Natural killer cell (primary cell): ENCODE results near the gene GPR156. TPM values are rescaled to one million over a fixed set of nuclear protein-coding genes. Genes with fewer than 3 reads are reported as not detected.
"Not testable (repeated sequence)": the region's sequence is repeated elsewhere in the genome, so short reads cannot be mapped to it uniquely, and the experiment has no call there.

Experiments used
- ATAC-seq, 3 donors: fragments of 150-1000 bp in 2 of 3; fragments of 200-7000 bp in 1 of 3; cut with Tn5 transposase; 1 replicate in 1 of 3; 2 replicates in 2 of 3; pipeline ENCODE4 v1.10.0; 2021; ENCODE audit warnings: mild to moderate bottlenecking in 2 of 3, moderate library complexity in 2 of 3
- DNase-seq, 2 donors: peaks; one replicate each; pipeline versions ENCODE4 v3.0.0 to v3.0.0-alpha.2; 2013 to 2021; ENCODE audit warnings: mixed read lengths in 1 of 2
- H3K27ac ChIP-seq: one replicate; pipeline ENCODE4 v1.5.1; 2013; ENCODE audit warnings: mild to moderate bottlenecking, low read length
- H3K27me3 ChIP-seq: one replicate; pipeline ENCODE4 v1.6.1; 2013; ENCODE audit warnings: low read length; ENCODE audit not compliant: control insufficient read depth, insufficient read depth
- H3K36me3 ChIP-seq: one replicate; pipeline ENCODE4 v1.6.1; 2013; ENCODE audit warnings: low read length; ENCODE audit not compliant: control insufficient read depth, insufficient read depth
- H3K4me1 ChIP-seq: one replicate; pipeline ENCODE4 v1.6.1; 2013; ENCODE audit warnings: low read length; ENCODE audit not compliant: control insufficient read depth, insufficient read depth
- H3K4me3 ChIP-seq: one replicate; pipeline ENCODE4 v1.5.1; 2013; ENCODE audit warnings: low read length
- H3K9me3 ChIP-seq: one replicate; pipeline ENCODE4 v1.6.1; 2013; ENCODE audit warnings: low read length; ENCODE audit not compliant: control insufficient read depth, insufficient read depth
- H3K27ac Mint-ChIP-seq, 2 donors: one replicate each; pipeline ENCODE4 v1.8.0; 2022; ENCODE audit warnings: mild to moderate bottlenecking in 2 of 2, mixed read lengths in 2 of 2, moderate library complexity in 1 of 2
- H3K27me3 Mint-ChIP-seq, 2 donors: one replicate each; pipeline ENCODE4 v1.8.0; 2022; ENCODE audit warnings: low read depth in 2 of 2, mixed read lengths in 2 of 2
- H3K36me3 Mint-ChIP-seq: one replicate; pipeline ENCODE4 v1.8.0; 2022; ENCODE audit warnings: mixed read lengths
- H3K4me1 Mint-ChIP-seq, 2 donors: one replicate each; pipeline ENCODE4 v1.8.0; 2022; ENCODE audit warnings: mixed read lengths in 2 of 2
- H3K4me3 Mint-ChIP-seq: one replicate; pipeline ENCODE4 v1.8.0; 2022; ENCODE audit warnings: mild to moderate bottlenecking, moderate library complexity, mixed read lengths
- H3K9me3 Mint-ChIP-seq, 2 donors: one replicate each; pipeline ENCODE4 v1.8.0; 2022; ENCODE audit warnings: mixed read lengths in 2 of 2
- WGBS: methylation state at CpG from one replicate; pipeline ENCODE4 v1.1.7; 2013; ENCODE audit warnings: missing lambda C conversion rate; ENCODE audit not compliant: insufficient coverage; 5-methylcytosine and 5-hydroxymethylcytosine counted together
- intact Hi-C: fragments of 100-400 bp; cut with micrococcal nuclease; formaldehyde crosslinking; loops from one replicate; pipeline ENCODE4 v1.14.2; 2022
- total RNA-seq, 4 donors: library from RNA; stranded (reverse); fragments of 120-200 nt in 1 of 4; gene quantifications; one replicate each; pipeline versions ENCODE4 v1.2.3 to v1.2.4, GENCODE V29; 2013 to 2022
- TF ChIP-seq, protein P1 (sequence below): fragments of 200-600 bp; IDR thresholded peaks from one replicate; pipeline ENCODE4 v1.8.0; 2022; ENCODE audit warnings: antibody characterized with exemption

GPR156 gene
- total RNA-seq, 3 donors from 2014 or later (not counting 1 experiment from before 2014, with no cell fraction given), result 0.18 to 0.75 TPM; not detected in 1

DNA sequence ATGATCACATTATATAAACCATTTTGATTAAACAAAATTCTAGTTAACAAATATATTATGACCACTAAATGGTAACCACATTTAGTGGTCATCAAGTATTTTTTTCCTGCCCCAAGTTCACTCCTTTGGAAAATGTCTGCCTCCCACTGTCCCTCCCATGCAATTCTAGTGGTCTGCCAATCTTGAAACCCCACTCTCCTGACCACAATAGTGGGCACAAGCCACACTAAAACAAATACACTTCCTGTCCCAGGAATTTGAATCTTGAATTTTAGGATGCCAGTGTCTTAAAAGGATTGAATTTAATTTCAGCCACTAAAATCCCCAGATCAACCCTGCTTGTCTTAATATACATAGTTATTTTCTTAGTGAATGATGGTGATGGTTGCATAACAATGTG, 14.0 kb upstream of the GPR156 start:
- no peak overlapping the region for H3K4me3 Mint-ChIP-seq
- intact Hi-C loops, result no loop called here
- H3K27ac Mint-ChIP-seq, result no peak overlapping the region
- no peaks in the 10 kb centered on the region for H3K4me1 Mint-ChIP-seq
- H3K9me3 Mint-ChIP-seq, result no peaks in the 10 kb centered on the region
- Histone ChIP-seq H3K4me1 (no peaks in the 10 kb centered on the region), H3K27me3 (no peaks in the 10 kb centered on the region), H3K4me3 (no peak overlapping the region), H3K9me3 (no peaks in the 10 kb centered on the region), H3K27ac (no peak overlapping the region), H3K36me3 (no peaks in the 10 kb centered on the region)
- H3K27me3 Mint-ChIP-seq, result peaks cover 7 to 10% of the 10 kb centered on the region in 2 donors
- no peaks in the 10 kb centered on the region for H3K36me3 Mint-ChIP-seq
- DNase-seq, result no peak
- TF ChIP-seq, protein P1, sequence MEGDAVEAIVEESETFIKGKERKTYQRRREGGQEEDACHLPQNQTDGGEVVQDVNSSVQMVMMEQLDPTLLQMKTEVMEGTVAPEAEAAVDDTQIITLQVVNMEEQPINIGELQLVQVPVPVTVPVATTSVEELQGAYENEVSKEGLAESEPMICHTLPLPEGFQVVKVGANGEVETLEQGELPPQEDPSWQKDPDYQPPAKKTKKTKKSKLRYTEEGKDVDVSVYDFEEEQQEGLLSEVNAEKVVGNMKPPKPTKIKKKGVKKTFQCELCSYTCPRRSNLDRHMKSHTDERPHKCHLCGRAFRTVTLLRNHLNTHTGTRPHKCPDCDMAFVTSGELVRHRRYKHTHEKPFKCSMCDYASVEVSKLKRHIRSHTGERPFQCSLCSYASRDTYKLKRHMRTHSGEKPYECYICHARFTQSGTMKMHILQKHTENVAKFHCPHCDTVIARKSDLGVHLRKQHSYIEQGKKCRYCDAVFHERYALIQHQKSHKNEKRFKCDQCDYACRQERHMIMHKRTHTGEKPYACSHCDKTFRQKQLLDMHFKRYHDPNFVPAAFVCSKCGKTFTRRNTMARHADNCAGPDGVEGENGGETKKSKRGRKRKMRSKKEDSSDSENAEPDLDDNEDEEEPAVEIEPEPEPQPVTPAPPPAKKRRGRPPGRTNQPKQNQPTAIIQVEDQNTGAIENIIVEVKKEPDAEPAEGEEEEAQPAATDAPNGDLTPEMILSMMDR, result no peak
- ATAC-seq, result no peak

DNA sequence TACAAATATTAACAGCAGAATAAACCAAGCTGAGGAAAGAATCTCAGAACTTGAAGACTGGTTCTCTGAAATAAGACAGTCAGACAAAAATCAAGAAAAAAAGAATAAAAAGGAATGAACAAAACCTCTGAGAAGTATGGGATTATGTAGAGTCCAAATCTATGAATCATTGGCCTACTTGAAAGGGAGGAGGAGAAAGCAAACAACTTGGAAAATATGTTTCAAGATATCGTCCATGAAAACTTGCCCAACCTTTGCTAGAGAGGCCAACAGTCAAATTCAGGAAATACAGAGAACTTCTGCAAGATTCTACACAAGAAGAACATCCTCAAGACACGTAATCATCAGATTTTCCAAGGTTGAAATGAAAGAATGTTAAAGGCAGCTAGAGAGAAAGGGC, 6.5 kb upstream of the GPR156 start:
- H3K27me3 ChIP-seq, H3K4me3 ChIP-seq, H3K36me3 ChIP-seq, H3K9me3 ChIP-seq, ATAC-seq, H3K9me3 Mint-ChIP-seq, H3K4me3 Mint-ChIP-seq, H3K27ac Mint-ChIP-seq, H3K27ac ChIP-seq, H3K4me1 ChIP-seq, DNase-seq, H3K4me1 Mint-ChIP-seq, intact Hi-C loops: not testable (repeated sequence)
- 100% methylated on average over 2 of the region's 2 CpGs for WGBS
- Mint-ChIP-seq H3K27me3 (peaks cover 6 to 28% of the 10 kb centered on the region in 2 donors), H3K36me3 (peaks cover 16% of the 10 kb centered on the region)

DNA sequence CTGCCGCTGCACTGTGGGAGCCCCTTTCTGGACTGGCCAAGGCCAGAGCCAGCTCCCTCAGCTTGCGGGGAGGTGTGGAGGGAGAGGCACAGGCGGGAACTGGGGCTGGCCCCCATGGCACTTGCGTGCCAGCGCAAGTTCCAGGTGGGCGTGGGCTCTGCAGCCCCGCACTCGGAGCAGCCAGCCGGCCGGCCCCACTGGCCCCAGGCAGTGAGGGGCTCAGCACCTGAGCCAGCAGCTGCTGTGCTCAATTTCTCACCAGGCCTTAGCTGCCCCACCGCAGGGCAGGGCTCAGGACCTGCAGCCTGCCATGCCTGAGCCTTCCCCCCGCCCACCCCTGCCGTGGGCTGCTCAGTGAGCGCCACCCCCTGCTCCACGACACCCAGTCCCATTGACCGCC, 4.6 kb upstream of the GPR156 start:
- Mint-ChIP-seq H3K27me3 (peaks cover 20 to 37% of the 10 kb centered on the region in 2 donors), H3K4me3 (no peak overlapping the region), H3K36me3 (peaks cover 16% of the 10 kb centered on the region), H3K27ac (no peak overlapping the region), H3K9me3 (peaks cover 4 to 7% of the 10 kb centered on the region in 2 donors), H3K4me1 (no peaks in the 10 kb centered on the region)
- Histone ChIP-seq H3K4me3 (no peak overlapping the region), H3K36me3 (no peaks in the 10 kb centered on the region), H3K9me3 (no peaks in the 10 kb centered on the region), H3K27me3 (peaks cover 9% of the 10 kb centered on the region), H3K4me1 (peaks cover 3% of the 10 kb centered on the region), H3K27ac (no peak overlapping the region)
- DNase-seq, result no peak
- WGBS, result 98% methylated on average over 16 of the region's 16 CpGs
- intact Hi-C loops, result no loop called here
- TF ChIP-seq, protein P1, result no peak
- no peak for ATAC-seq

DNA sequence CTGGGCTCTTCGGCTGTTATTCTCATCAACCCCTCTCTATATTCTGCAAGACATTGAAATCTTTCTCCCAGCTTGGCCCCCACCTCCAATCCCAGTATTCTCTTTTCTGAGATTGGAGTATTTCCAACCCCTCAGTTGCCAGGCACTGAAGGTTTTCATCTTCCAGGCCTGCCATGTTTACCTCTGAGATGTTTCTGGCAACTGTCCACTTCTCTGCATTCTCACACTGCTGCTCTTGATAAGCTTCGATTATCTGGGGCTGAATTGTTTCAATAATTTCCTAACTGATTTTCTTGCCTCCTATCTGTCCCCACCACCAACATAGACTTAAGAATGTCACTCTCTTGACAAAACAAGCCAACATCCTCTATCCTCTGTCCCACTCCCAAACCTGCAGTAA, 1.4 kb upstream of the GPR156 start:
- Mint-ChIP-seq H3K4me3 (peak overlapping the region; percentile 18), H3K9me3 (no peaks in the 10 kb centered on the region), H3K36me3 (no peaks in the 10 kb centered on the region), H3K27ac (no peak overlapping the region), H3K27me3 (peaks cover 36 to 39% of the 10 kb centered on the region in 2 donors), H3K4me1 (no peaks in the 10 kb centered on the region)
- Histone ChIP-seq H3K4me1 (peaks cover 3% of the 10 kb centered on the region), H3K4me3 (no peak overlapping the region), H3K9me3 (no peaks in the 10 kb centered on the region), H3K27ac (no peak overlapping the region), H3K27me3 (peaks cover 15% of the 10 kb centered on the region), H3K36me3 (no peaks in the 10 kb centered on the region)
- TF ChIP-seq, protein P1, result no peak
- 70% methylated on average over 2 of the region's 2 CpGs for WGBS
- DNase-seq, result no peak
- intact Hi-C loops, result no loop called here
- no peak for ATAC-seq
